Measurements from ENCODE around the gene SULT2B1. TPM values are rescaled to one million over a fixed set of nuclear protein-coding genes. Genes with fewer than 3 reads are reported as not detected.
A peak's percentile ranks its signal among the peaks of the same experiment; 100 is the strongest.

The SULT2B1 gene
- total RNA-seq, 2 donors from 2014 or later: 14.6 to 43.0 TPM

DNA sequence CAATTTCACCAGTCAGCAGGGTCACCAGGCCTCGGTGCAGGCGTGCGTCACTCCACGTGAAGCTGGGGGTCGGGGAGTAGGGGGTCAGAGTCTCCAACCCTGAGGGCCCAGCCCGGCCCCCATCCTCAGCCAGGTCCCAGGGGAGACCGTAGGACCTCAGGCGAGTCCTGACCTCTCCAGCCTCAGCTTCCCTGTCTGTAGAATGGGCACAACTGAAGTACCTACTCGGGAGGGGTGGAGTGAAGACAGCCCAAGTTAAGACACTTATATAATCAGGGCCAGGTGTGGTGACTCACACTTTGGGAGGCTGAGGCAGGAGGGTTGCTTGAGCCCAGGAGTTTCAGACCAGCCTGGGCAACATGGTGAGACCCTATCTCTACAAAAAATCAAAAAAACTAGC lies 51.9 kb downstream of the SULT2B1 start:
- DNase-seq (ENCODE audit: low spot score): no peak
- TF ChIP-seq POLR2A (IDR thresholded peaks at IDR 0.05) (no peak), CTCF (IDR thresholded peaks at IDR 0.05) (no peak), POLR2AphosphoS5 (IDR thresholded peaks at IDR 0.05) (no peak)
- no peaks in the 10 kb centered on the region for H3K27me3 ChIP-seq (replicated peaks; ENCODE audit: insufficient read depth)
- no peak overlapping the region for H3K27ac ChIP-seq
- no peaks in the 10 kb centered on the region for H3K36me3 ChIP-seq
- H3K4me1 ChIP-seq (replicated peaks): no peaks in the 10 kb centered on the region
- intact Hi-C loops (cut with DNase I): no loop called here
- 96% methylated on average over 2 of the region's 9 CpGs for WGBS
- H3K9me3 ChIP-seq: no peaks in the 10 kb centered on the region
- H3K4me3 ChIP-seq: no peak overlapping the region

DNA sequence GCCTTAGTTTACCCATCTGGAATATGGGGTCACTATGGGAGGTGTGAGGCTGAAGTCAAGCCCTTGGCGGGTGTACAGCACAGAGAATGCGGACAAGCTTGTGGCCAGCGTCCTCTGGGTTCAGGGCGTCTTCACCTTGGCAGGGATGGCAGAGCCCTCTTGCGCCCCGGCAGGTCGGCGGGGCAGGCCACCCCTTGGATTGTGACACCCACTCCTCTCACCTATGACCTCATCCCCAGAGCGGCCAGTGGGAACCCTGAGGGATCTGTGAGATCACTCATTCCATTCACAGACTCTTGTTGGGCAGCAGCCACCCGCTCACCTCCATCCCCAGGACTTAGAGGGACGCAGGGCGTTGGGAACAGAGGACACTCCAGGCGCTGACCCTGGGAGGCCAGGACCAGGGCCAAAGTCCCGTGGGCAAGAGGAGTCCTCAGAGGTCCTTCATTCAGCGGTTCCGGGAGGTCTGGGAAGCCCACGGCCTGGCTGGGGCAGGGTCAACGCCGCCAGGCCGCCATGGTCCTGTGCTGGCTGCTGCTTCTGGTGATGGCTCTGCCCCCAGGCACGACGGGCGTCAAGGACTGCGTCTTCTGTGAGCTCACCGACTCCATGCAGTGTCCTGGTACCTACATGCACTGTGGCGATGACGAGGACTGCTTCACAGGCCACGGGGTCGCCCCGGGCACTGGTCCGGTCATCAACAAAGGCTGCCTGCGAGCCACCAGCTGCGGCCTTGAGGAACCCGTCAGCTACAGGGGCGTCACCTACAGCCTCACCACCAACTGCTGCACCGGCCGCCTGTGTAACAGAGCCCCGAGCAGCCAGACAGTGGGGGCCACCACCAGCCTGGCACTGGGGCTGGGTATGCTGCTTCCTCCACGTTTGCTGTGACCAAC lies 54.7 kb downstream of the SULT2B1 start, which contains the start of gene SPACA4:
SPACA4 (plus strand) TSS at position 280 of the 896 bp plus-strand sequence; CDS start at position 517, 237 bp downstream.
- H3K4me3 ChIP-seq: no peak within 1 kb of the TSS
- WGBS: 89% methylated on average over 39 of the region's 39 CpGs
- no peaks in the 10 kb centered on the region for H3K36me3 ChIP-seq
- no peaks in the 10 kb centered on the region for H3K9me3 ChIP-seq
- no peak for TF ChIP-seq POLR2AphosphoS5 (IDR thresholded peaks at IDR 0.05)
- TF ChIP-seq CTCF (IDR thresholded peaks at IDR 0.05): no peak
- TF ChIP-seq POLR2A (IDR thresholded peaks at IDR 0.05): no peak
- H3K27me3 ChIP-seq (replicated peaks; ENCODE audit: insufficient read depth): no peaks in the 10 kb centered on the region
- no peak for DNase-seq (ENCODE audit: low spot score)
- intact Hi-C loops (cut with DNase I): no loop called here
- no peaks in the 10 kb centered on the region for H3K4me1 ChIP-seq (replicated peaks)
- H3K27ac ChIP-seq: no peak within 1 kb of the TSS

- intact Hi-C loops (cut with DNase I): no loop called here
- TF ChIP-seq POLR2A (IDR thresholded peaks at IDR 0.05) (no peak), CTCF (IDR thresholded peaks at IDR 0.05) (no peak), POLR2AphosphoS5 (IDR thresholded peaks at IDR 0.05) (no peak)
- Histone ChIP-seq H3K36me3 (no peaks in the 10 kb centered on the region), H3K4me3 (no peak overlapping the region), H3K4me1 (replicated peaks) (no peaks in the 10 kb centered on the region), H3K27me3 (replicated peaks; ENCODE audit: insufficient read depth) (no peaks in the 10 kb centered on the region), H3K27ac (no peak overlapping the region), H3K9me3 (no peaks in the 10 kb centered on the region)
- no peak for DNase-seq (ENCODE audit: low spot score)
- WGBS: 88% methylated on average over 7 of the region's 7 CpGs
These were observed 55.4 kb downstream of the SULT2B1 start for GRCh38 chr19:48607359-48607755.

DNA sequence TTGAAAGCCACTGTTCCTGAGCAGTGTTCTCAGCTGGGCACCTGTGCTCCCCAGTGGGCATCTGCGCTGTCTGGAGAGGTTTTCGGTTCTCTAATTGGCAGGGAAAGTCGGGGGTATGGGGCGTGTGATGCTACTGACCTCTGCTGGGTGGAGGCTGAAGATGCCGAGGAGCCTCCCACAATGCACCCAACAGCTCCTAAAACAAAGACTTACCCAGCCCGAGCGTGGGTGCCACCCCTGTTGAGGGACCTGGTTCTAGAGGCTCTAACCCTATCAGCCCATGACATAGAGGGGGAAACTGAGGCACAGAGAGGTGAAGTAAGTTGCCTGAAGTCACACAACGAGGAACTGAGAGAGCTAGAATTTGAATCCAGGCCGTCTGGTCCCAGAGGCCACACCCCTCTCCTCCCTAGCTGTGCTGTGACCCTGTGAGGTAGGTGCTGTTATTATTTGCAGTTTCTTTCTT lies 56.9 kb downstream of the SULT2B1 start:
- Histone ChIP-seq H3K36me3 (no peaks in the 10 kb centered on the region), H3K27ac (no peak overlapping the region), H3K4me1 (replicated peaks) (no peaks in the 10 kb centered on the region), H3K4me3 (no peak overlapping the region), H3K9me3 (no peaks in the 10 kb centered on the region), H3K27me3 (replicated peaks; ENCODE audit: insufficient read depth) (no peaks in the 10 kb centered on the region)
- WGBS: 20% methylated on average over 9 of the region's 9 CpGs
- intact Hi-C loops (cut with DNase I): no loop called here
- DNase-seq (ENCODE audit: low spot score): no peak
- TF ChIP-seq CTCF (IDR thresholded peaks at IDR 0.05): peak in 2 of 4 experiments; percentile 38 to 43
- TF ChIP-seq POLR2AphosphoS5 (IDR thresholded peaks at IDR 0.05): no peak

Measured in prostate gland (tissue), 2 donors.